Mesothelial cell of epicardium (in vitro differentiated cells): ENCODE data around the gene TXNDC16. TPM values are rescaled to one million over a fixed set of nuclear protein-coding genes. Genes with fewer than 3 reads are reported as not detected.
A peak's percentile ranks its signal among the peaks of the same experiment; 100 is the strongest.

Experiments
- DNase-seq, 2 experiments: peaks; one replicate each; pipeline ENCODE4 v3.0.0; 2021; ENCODE audit warnings: low spot score in 2 of 2; ENCODE audit not compliant: unreplicated experiment in 2 of 2
- H3K27ac Mint-ChIP-seq: 2 replicates; pipeline ENCODE4 v1.8.0; 2021; ENCODE audit warnings: mixed read lengths
- H3K27me3 Mint-ChIP-seq: 2 replicates; pipeline ENCODE4 v1.8.0; 2021; ENCODE audit warnings: low read depth, mixed read lengths
- H3K36me3 Mint-ChIP-seq: 2 replicates; pipeline ENCODE4 v1.8.0; 2021; ENCODE audit warnings: mixed read lengths
- H3K4me1 Mint-ChIP-seq: 2 replicates; pipeline ENCODE4 v1.8.0; 2021; ENCODE audit warnings: mixed read lengths
- H3K4me3 Mint-ChIP-seq: 2 replicates; pipeline ENCODE4 v1.8.0; 2021; ENCODE audit warnings: mild to moderate bottlenecking, moderate library complexity, mixed read lengths
- H3K9me3 Mint-ChIP-seq: 2 replicates; pipeline ENCODE4 v1.8.0; 2021; ENCODE audit warnings: mixed read lengths
- CTCF ChIP-seq: fragments of 200-600 bp; sonication (generic); IDR thresholded peaks from one replicate; pipeline ENCODE4 v1.5.0; 2021; ENCODE audit warnings: antibody characterized with exemption; ENCODE audit not compliant: unreplicated experiment
- total RNA-seq: library from RNA; stranded (reverse); gene quantifications from 3 replicates; pipeline ENCODE4 v1.2.1, GENCODE V29; 2021

The TXNDC16 gene
- total RNA-seq, 1 donor from 2014 or later: 12.7 TPM

DNA sequence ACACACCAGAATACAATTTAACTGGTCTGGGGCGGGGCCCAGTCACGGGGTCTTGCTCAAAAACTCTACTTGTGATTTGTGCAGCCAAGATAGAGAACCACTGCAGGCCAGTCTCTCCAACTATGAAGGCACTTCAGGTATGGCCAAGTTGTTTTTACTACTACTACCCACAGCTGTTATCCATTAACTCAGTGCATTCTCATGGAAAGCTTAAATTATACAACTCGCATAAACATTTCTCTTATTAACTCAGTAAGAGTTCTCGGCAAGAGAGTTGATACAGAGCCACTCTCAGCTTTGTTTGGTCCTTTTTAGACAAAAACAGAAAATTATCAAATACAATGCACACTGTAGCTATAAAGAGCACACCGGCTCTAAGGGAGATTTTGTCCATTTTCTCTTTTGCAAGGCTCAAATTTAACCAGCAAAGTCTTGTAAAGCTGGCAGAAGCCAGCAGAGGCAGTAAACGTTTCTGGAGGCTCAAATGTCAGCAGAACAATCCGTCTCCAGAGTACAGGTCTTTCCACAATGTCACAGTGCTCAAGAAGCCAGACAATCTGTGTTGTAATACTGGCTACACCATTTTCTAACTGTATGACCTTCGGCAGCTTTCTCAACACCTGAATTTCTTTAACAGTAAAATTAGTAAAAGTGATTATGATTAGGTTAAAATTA lies 152.2 kb downstream of the TXNDC16 start:
- TF ChIP-seq CTCF: no peak
- Mint-ChIP-seq H3K4me1 (peaks cover 25% of the 10 kb centered on the region), H3K27me3 (no peaks in the 10 kb centered on the region), H3K4me3 (no peak overlapping the region), H3K36me3 (peaks cover 3% of the 10 kb centered on the region), H3K9me3 (peaks cover 13% of the 10 kb centered on the region), H3K27ac (peak overlapping the region; percentile 72)
- no peak for DNase-seq

DNA sequence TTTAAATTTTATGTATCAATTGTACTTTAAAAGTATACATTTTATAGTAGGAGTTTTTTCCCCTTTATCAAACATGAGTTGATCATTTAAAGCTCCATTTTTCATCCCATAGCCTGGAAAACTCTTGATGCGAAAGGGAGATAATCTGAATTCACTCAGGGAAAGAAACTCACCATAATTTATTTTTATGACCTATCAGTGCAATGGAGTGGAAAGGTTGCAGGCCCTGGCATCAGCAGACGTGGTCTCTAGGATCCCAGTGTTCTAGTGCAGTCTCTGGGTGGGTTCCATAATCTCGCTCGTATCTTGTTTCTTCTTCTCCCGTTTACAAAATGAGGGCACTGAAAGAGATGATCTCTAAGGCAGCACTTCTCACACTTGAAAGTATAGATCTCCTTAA lies 153.2 kb downstream of the TXNDC16 start:
- Mint-ChIP-seq H3K36me3 (peaks cover 3% of the 10 kb centered on the region), H3K9me3 (peaks cover 13% of the 10 kb centered on the region), H3K27ac (peak overlapping the region; percentile 60), H3K27me3 (no peaks in the 10 kb centered on the region), H3K4me1 (peaks cover 25% of the 10 kb centered on the region), H3K4me3 (no peak overlapping the region)
- no peak for TF ChIP-seq CTCF
- DNase-seq: no peak

- DNase-seq: no peak
- Mint-ChIP-seq H3K27me3 (peaks cover 5% of the 10 kb centered on the region), H3K4me3 (no peak overlapping the region), H3K4me1 (peaks cover 25% of the 10 kb centered on the region), H3K9me3 (peaks cover 13% of the 10 kb centered on the region), H3K27ac (no peak overlapping the region), H3K36me3 (peaks cover 3% of the 10 kb centered on the region)
- TF ChIP-seq CTCF: no peak
Observed at GRCh38 chr14:52397844-52398243, 154.5 kb downstream of the TXNDC16 start.

DNA sequence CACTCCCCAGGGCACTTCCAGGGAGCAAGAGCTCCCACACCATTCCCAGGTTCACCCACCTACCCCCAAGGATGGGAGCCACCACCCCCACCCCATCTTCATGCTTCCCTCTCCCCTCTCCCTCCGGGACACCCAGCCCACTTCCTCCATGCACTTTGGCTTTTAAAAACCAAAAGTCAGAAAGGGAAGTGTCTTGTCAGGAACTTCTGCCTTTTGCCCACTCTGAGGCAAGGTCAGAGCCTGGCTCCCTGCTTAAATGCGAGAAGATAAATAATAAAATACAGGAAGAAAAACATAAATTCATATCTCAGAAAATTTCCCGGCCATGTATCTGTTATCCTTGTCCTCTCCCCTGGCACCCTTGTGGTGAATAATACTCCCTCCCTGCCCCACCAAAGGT lies 156.6 kb downstream of the TXNDC16 start:
- no peak overlapping the region for H3K27ac Mint-ChIP-seq
- peaks cover 16% of the 10 kb centered on the region for H3K4me1 Mint-ChIP-seq
- H3K9me3 Mint-ChIP-seq: peaks cover 13% of the 10 kb centered on the region
- DNase-seq: no peak
- no peak overlapping the region for H3K4me3 Mint-ChIP-seq
- no peak for TF ChIP-seq CTCF
- peaks cover 3% of the 10 kb centered on the region for H3K36me3 Mint-ChIP-seq
- peaks cover 7% of the 10 kb centered on the region for H3K27me3 Mint-ChIP-seq

DNA sequence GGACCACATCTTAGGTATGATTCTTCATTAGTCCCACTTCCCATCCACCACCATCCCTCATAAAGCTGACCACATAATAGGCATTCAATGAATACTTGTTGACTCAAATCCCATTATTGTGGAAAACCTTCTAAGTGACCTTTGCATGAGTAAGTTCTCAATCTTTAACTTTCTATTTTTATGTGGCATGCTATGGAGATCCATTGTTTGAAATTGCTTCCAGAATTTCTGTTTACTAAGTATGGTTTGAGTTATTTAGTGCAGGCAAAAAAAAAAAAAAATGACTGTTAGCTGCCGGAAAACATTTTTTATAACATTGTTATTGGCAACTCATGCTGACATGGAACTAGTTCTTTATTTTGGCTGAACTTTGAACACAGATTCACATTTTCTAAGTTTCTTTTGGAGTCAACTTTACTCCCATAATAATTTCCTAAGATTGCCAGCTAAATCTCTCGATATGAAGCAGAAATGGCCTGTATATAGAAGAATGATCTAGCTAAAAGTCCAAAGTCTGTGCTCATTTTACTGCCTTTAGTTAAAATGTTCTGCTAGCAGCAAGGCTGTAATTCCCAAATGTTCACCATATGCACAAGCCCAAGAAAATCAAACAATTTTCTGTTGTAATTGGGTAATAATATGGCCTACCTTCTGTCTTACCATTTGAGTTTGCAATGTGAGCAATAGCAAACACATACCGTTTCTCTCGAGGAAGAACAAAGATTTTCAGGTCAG lies 160.3 kb downstream of the TXNDC16 start:
- Mint-ChIP-seq H3K27me3 (peaks cover 7% of the 10 kb centered on the region), H3K4me1 (no peaks in the 10 kb centered on the region), H3K4me3 (no peak overlapping the region), H3K9me3 (peaks cover 16% of the 10 kb centered on the region), H3K27ac (no peak overlapping the region), H3K36me3 (peaks cover 3% of the 10 kb centered on the region)
- TF ChIP-seq CTCF: no peak
- DNase-seq: no peak

Other genes starting within 250 kb of the TXNDC16 start
- gene PTGER2, start 238.2 kb downstream of the TXNDC16 start, total RNA-seq: 6.6 to 7.2 TPM (median 7.1 TPM) in 3 replicates
- gene GPR137C, start 331 bp upstream of the TXNDC16 start, total RNA-seq: 3.5 to 4.1 TPM (median 3.8 TPM) in 3 replicates
- 38.4 to 42.7 TPM (median 39.3 TPM) in 3 replicates for gene ERO1A, start 143.1 kb upstream of the TXNDC16 start, total RNA-seq
- gene PSMC6, start 154.7 kb upstream of the TXNDC16 start, total RNA-seq: 96.4 to 106 TPM (median 102 TPM) in 3 replicates
- 9.5 to 11.4 TPM (median 10.1 TPM) in 3 replicates for gene STYX, start 177.7 kb upstream of the TXNDC16 start, total RNA-seq
- gene GNPNAT1, start 239.1 kb upstream of the TXNDC16 start, total RNA-seq: 17.4 to 19.7 TPM (median 17.8 TPM) in 3 replicates